Measurements from ENCODE around the gene HCFC2.

DNA sequence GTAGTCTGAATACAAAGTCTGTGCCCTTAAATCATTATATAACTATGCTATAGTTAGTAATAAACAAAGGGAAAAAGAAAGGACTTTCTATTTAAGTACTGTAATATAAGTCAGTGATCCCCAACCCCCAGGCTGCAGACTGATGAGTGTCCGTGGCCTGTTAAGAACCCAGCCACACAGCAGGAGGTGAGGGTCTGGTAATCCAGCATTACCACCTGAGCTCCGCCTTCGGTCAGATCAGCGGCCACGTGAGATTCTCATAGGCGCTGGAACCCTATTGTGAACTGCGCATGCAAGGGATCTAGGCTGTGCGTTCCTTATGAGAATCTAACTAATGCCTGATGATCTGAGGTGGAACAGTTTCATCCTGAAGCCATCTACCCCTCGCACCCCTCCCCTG lies 58.0 kb downstream of the HCFC2 start:
- no peak for TF ChIP-seq EZH2 (IDR thresholded peaks at IDR 0.05; ENCODE audit: insufficient read depth, poor library complexity, severe bottlenecking)
- no peak for TF ChIP-seq EZH2phosphoT487 (IDR thresholded peaks at IDR 0.05; ENCODE audit: insufficient read depth, low read depth)

Measured in GM23248 (cell line).